Mammary epithelial cell (primary cell): ENCODE measurements around the gene TMEM127.

ENCODE experiments used
- CTCF ChIP-seq, 2 donors: IDR thresholded peaks in 1 of 2; conservative IDR thresholded peaks in 1 of 2; 2 replicates each; pipeline ENCODE4 v1.5.1; 2011 to 2012; ENCODE audit warnings: inconsistent platforms in 2 of 2, low read length in 2 of 2, mild to moderate bottlenecking in 2 of 2, control low read depth in 1 of 2, low read depth in 1 of 2; ENCODE audit not compliant: insufficient read depth in 1 of 2; ENCODE audit errors: extremely low read depth in 1 of 2
- EZH2 ChIP-seq: IDR thresholded peaks from 2 replicates; pipeline ENCODE4 v1.6.1; 2012; ENCODE audit warnings: low read length, inconsistent platforms, borderline replicate concordance

GRCh38 chr2:96264656-96265348 is 995 bp downstream of the TMEM127 start:
- TF ChIP-seq EZH2 (no peak), CTCF (conservative IDR thresholded peaks at IDR 0.05 in 1 of 2, IDR thresholded peaks at IDR 0.05 in 1 of 2; ENCODE audit: extremely low read depth in 1 of 2, insufficient read depth in 1 of 2, low read depth in 1 of 2, low read length in 2 of 2) (peak; percentile 34 to 35)
